ENCODE data around the gene HOXC11.

DNA sequence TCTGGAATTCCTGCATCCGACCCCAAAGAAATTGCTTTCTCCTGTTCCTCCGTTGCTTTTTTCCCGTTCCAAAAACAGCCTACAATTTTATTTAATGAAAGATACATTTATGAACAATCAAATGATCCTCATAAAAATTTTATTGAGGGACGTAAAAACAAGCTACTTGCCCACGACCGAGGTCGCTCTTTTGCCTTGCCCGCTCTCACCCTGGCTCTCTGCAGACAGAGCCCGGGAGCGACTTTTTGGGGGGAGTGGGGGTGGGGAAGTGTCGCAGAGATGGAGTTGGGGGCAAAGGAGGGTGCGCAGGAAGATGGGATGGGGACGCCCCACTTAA is 25.9 kb downstream of the HOXC11 start:
- TF ChIP-seq, protein P1, sequence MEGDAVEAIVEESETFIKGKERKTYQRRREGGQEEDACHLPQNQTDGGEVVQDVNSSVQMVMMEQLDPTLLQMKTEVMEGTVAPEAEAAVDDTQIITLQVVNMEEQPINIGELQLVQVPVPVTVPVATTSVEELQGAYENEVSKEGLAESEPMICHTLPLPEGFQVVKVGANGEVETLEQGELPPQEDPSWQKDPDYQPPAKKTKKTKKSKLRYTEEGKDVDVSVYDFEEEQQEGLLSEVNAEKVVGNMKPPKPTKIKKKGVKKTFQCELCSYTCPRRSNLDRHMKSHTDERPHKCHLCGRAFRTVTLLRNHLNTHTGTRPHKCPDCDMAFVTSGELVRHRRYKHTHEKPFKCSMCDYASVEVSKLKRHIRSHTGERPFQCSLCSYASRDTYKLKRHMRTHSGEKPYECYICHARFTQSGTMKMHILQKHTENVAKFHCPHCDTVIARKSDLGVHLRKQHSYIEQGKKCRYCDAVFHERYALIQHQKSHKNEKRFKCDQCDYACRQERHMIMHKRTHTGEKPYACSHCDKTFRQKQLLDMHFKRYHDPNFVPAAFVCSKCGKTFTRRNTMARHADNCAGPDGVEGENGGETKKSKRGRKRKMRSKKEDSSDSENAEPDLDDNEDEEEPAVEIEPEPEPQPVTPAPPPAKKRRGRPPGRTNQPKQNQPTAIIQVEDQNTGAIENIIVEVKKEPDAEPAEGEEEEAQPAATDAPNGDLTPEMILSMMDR (IDR thresholded peaks at IDR 0.05) = no peak
- TF ChIP-seq POLR2A (IDR thresholded peaks at IDR 0.05) (no peak), POLR2AphosphoS5 (IDR thresholded peaks at IDR 0.05) (no peak), EP300 (IDR thresholded peaks at IDR 0.05) (no peak)

All from gastroesophageal sphincter (tissue), 3 donors.